IMR-90 (cell line): ENCODE data around the gene AP5B1. TPM values are rescaled to one million over a fixed set of nuclear protein-coding genes. Genes with fewer than 3 reads are reported as not detected.

ENCODE experiments used
- ATAC-seq: fragments of 200-7000 bp; cut with Tn5 transposase; 2 replicates; pipeline ENCODE4 v1.9.1; 2020; ENCODE audit warnings: low read depth, mild to moderate bottlenecking, moderate library complexity
- BruUV-seq: library from RNA; stranded (reverse); fragments of 400-500 nt; replicated peaks from 2 replicates; lab custom pipeline; 2021; lab: Mats Ljungman, UMichigan
- CTCF ChIA-PET: fragments of 300-600 bp; formaldehyde crosslinking; extraction: SDS; loops from one replicate; lab custom pipeline; 2021; ENCODE audit warnings: antibody characterized with exemption; lab: Yijun Ruan, JAX
- POLR2A ChIA-PET: fragments of 300-600 bp; sonication (Branson Sonifier 250); formaldehyde crosslinking; loops from one replicate; lab custom pipeline; 2022; ENCODE audit warnings: antibody characterized with exemption; ENCODE audit not compliant: unreplicated experiment; lab: Charles Lee
- DNase-seq: peaks from one replicate; pipeline ENCODE4 v3.0.0; 2013
- H2AFZ ChIP-seq: replicated peaks from 2 replicates; pipeline ENCODE3; 2013; ENCODE audit warnings: low read length, mild to moderate bottlenecking; ENCODE audit not compliant: poor library complexity
- H2AK5ac ChIP-seq: 2 replicates; pipeline ENCODE4 v1.6.1; 2013; ENCODE audit warnings: low read depth, low read length, inconsistent platforms
- H2AK9ac ChIP-seq: replicated peaks from 2 replicates; pipeline ENCODE3; 2013; ENCODE audit warnings: mild to moderate bottlenecking, low read depth, low read length, moderate library complexity; ENCODE audit not compliant: poor library complexity
- H2BK120ac ChIP-seq: 2 replicates; pipeline ENCODE4 v1.6.1; 2013; ENCODE audit warnings: low read depth, low read length, inconsistent platforms
- H2BK15ac ChIP-seq: 3 replicates; pipeline ENCODE4 v1.6.1; 2013; ENCODE audit warnings: low read depth, low read length, inconsistent platforms
- H2BK20ac ChIP-seq: 2 replicates; pipeline ENCODE4 v1.6.1; 2013; ENCODE audit warnings: low read depth, mild to moderate bottlenecking, inconsistent platforms, low read length, moderate library complexity
- H2BK5ac ChIP-seq: 2 replicates; pipeline ENCODE4 v1.6.1; 2013; ENCODE audit warnings: mild to moderate bottlenecking, low read depth, low read length, inconsistent platforms; ENCODE audit not compliant: poor library complexity, severe bottlenecking
- H3K14ac ChIP-seq: replicated peaks from 2 replicates; pipeline ENCODE4 v1.6.1; 2013; ENCODE audit warnings: low read depth, low read length, inconsistent platforms
- H3K18ac ChIP-seq: 2 replicates; pipeline ENCODE4 v1.6.1; 2013; ENCODE audit warnings: low read depth, low read length, control low read depth
- H3K23ac ChIP-seq: 2 replicates; pipeline ENCODE4 v1.6.1; 2013; ENCODE audit warnings: low read depth, low read length, inconsistent platforms
- H3K27ac ChIP-seq: 2 replicates; pipeline ENCODE4 v1.5.1; 2013; ENCODE audit warnings: mild to moderate bottlenecking, control low read depth, low read length; ENCODE audit not compliant: insufficient read depth
- H3K27me3 ChIP-seq: 2 replicates; pipeline ENCODE4 v1.6.1; 2013; ENCODE audit warnings: low read length; ENCODE audit not compliant: control insufficient read depth, insufficient read depth
- H3K36me3 ChIP-seq: 2 replicates; pipeline ENCODE4 v1.6.1; 2013; ENCODE audit warnings: low read length, mixed read lengths; ENCODE audit not compliant: control insufficient read depth, insufficient read depth
- H3K4ac ChIP-seq: 2 replicates; pipeline ENCODE4 v1.6.1; 2013; ENCODE audit warnings: low read depth, low read length, inconsistent platforms
- H3K4me1 ChIP-seq: 2 replicates; pipeline ENCODE4 v1.6.1; 2013; ENCODE audit warnings: low read length, mixed read lengths; ENCODE audit not compliant: control insufficient read depth, insufficient read depth
- H3K4me2 ChIP-seq: 2 replicates; pipeline ENCODE4 v1.6.1; 2013; ENCODE audit warnings: low read depth, mild to moderate bottlenecking, control low read depth, low read length, moderate library complexity
- H3K4me3 ChIP-seq: 2 replicates; pipeline ENCODE4 v1.5.1; 2013; ENCODE audit warnings: low read depth, mild to moderate bottlenecking, control low read depth, low read length, moderate library complexity; ENCODE audit not compliant: insufficient read depth
- H3K56ac ChIP-seq: 2 replicates; pipeline ENCODE4 v1.6.1; 2013; ENCODE audit warnings: low read length, inconsistent platforms; ENCODE audit not compliant: insufficient read depth; ENCODE audit errors: extremely low read depth
- H3K79me1 ChIP-seq, 2 experiments: 2 replicates each; pipeline ENCODE4 v1.6.1; 2013; ENCODE audit warnings: low read length in 2 of 2, inconsistent platforms in 1 of 2, low read depth in 1 of 2
- H3K9ac ChIP-seq: 2 replicates; pipeline ENCODE4 v1.6.1; 2013; ENCODE audit warnings: low read depth, low read length, control low read depth
- H3K9me1 ChIP-seq: 2 replicates; pipeline ENCODE4 v1.6.1; 2013; ENCODE audit warnings: low read length, inconsistent platforms; ENCODE audit not compliant: insufficient read depth
- H3K9me3 ChIP-seq: 2 replicates; pipeline ENCODE4 v1.6.1; 2013; ENCODE audit warnings: low read length; ENCODE audit not compliant: control insufficient read depth, insufficient read depth
- H4K20me1 ChIP-seq: 2 replicates; pipeline ENCODE4 v1.6.1; 2013; ENCODE audit warnings: low read length, inconsistent platforms; ENCODE audit not compliant: insufficient read depth
- H4K5ac ChIP-seq: 2 replicates; pipeline ENCODE4 v1.6.1; 2013; ENCODE audit warnings: mild to moderate bottlenecking, low read depth, low read length, control low read depth
- H4K8ac ChIP-seq, 2 experiments: 2 replicates each; pipeline ENCODE4 v1.6.1; 2013; ENCODE audit warnings: low read depth in 2 of 2, low read length in 2 of 2, control low read depth in 1 of 2, inconsistent platforms in 1 of 2
- H4K91ac ChIP-seq: 2 replicates; pipeline ENCODE4 v1.6.1; 2013; ENCODE audit warnings: low read depth, low read length, inconsistent platforms; ENCODE audit not compliant: insufficient read depth
- BHLHE40 ChIP-seq: fragments of 150-350 bp; IDR thresholded peaks from 2 replicates; pipeline ENCODE4 v1.6.1; 2016; ENCODE audit warnings: mild to moderate bottlenecking, low read depth, low read length
- CEBPB ChIP-seq: IDR thresholded peaks from 2 replicates; pipeline ENCODE4 v1.6.1; 2012; ENCODE audit warnings: low read depth, low read length, improper control_type of control experiment
- CHD1 ChIP-seq: IDR thresholded peaks from 2 replicates; pipeline ENCODE4 v1.6.1; 2012; ENCODE audit warnings: low read depth, low read length, improper control_type of control experiment
- FOS ChIP-seq: fragments of 150-350 bp; IDR thresholded peaks from 2 replicates; pipeline ENCODE4 v1.6.1; 2016; ENCODE audit warnings: low read depth, low read length
- MAFK ChIP-seq: IDR thresholded peaks from 2 replicates; pipeline ENCODE4 v1.6.1; 2012; ENCODE audit warnings: low read depth, low read length, improper control_type of control experiment
- MAZ ChIP-seq: IDR thresholded peaks from 2 replicates; pipeline ENCODE4 v1.6.1; 2012; ENCODE audit warnings: low read depth, mild to moderate bottlenecking, low read length, improper control_type of control experiment, moderate library complexity, borderline replicate concordance
- MXI1 ChIP-seq: IDR thresholded peaks from 2 replicates; pipeline ENCODE4 v1.6.1; 2012; ENCODE audit warnings: low read depth, mild to moderate bottlenecking, low read length, moderate library complexity, borderline replicate concordance
- NFE2L2 ChIP-seq: fragments of 150-350 bp; IDR thresholded peaks from 2 replicates; pipeline ENCODE4 v1.6.1; 2016; ENCODE audit warnings: low read depth, mild to moderate bottlenecking, low read length
- POLR2A ChIP-seq: IDR thresholded peaks from 2 replicates; pipeline ENCODE4 v1.6.1; 2012; ENCODE audit warnings: mild to moderate bottlenecking, low read depth, low read length
- RAD21 ChIP-seq: IDR thresholded peaks from 2 replicates; pipeline ENCODE4 v1.6.1; 2012; ENCODE audit warnings: low read length, improper control_type of control experiment
- RCOR1 ChIP-seq: IDR thresholded peaks from 2 replicates; pipeline ENCODE4 v1.6.1; 2012; ENCODE audit warnings: mild to moderate bottlenecking, low read length, improper control_type of control experiment; ENCODE audit not compliant: insufficient replicate concordance
- RFX5 ChIP-seq: IDR thresholded peaks from 2 replicates; pipeline ENCODE4 v1.8.0; 2012; ENCODE audit warnings: low read depth, mild to moderate bottlenecking, low read length, moderate library complexity
- SMC3 ChIP-seq: fragments of 150-350 bp; IDR thresholded peaks from 2 replicates; pipeline ENCODE4 v1.6.1; 2016; ENCODE audit warnings: low read depth, mild to moderate bottlenecking, antibody characterized with exemption, low read length, moderate library complexity
- WGBS, 2 experiments: methylation state at CpG; one replicate each; pipeline versions ENCODE4 v1.1.5 to v1.1.7; 2013; ENCODE audit warnings: missing lambda C conversion rate in 2 of 2; ENCODE audit not compliant: insufficient read length in 1 of 2; ENCODE audit errors: extremely low coverage in 2 of 2; 5-methylcytosine and 5-hydroxymethylcytosine counted together
- dilution Hi-C: fragments of 300-500 bp; cut with HindIII; formaldehyde crosslinking; loops from one replicate; pipeline ENCODE4 v1.14.3; 2018; ENCODE audit warnings: low sequenced_read_pairs; ENCODE audit not compliant: unreplicated experiment
- in situ Hi-C: fragments of 300-500 bp; cut with MboI; formaldehyde crosslinking; loops from 3 replicates; pipeline ENCODE4 v1.14.3; 2019; ENCODE audit warnings: low sequenced_read_pairs, inconsistent platforms, mixed read lengths
- intact Hi-C: fragments of 100-400 bp; cut with micrococcal nuclease; formaldehyde crosslinking; loops from 2 replicates; pipeline ENCODE4 v1.10.0; 2022
- polyA plus RNA-seq, 3 experiments: library from polyadenylated mRNA; depleted of rRNA; stranded (reverse); fragments of >200 nt; gene quantifications; 2 replicates each; pipeline ENCODE4 v1.2.3, GENCODE V29; 2012; ENCODE audit warnings: low replicate concordance in 1 of 3
- total RNA-seq: library from RNA; depleted of rRNA; stranded (reverse); fragments of >200 nt; gene quantifications from 2 replicates; pipeline ENCODE4 v1.2.3, GENCODE V29; 2012
- TF ChIP-seq, protein P1 (sequence below): fragments of 150-350 bp; IDR thresholded peaks from 2 replicates; pipeline ENCODE4 v1.6.1; 2017; ENCODE audit warnings: mild to moderate bottlenecking, antibody characterized with exemption, low read length, low read depth
- TF ChIP-seq, protein P2 (sequence below): conservative IDR thresholded peaks from 2 replicates; pipeline ENCODE4 v1.5.1; 2012; ENCODE audit warnings: mild to moderate bottlenecking, low read depth, low read length, improper control_type of control experiment
- TF ChIP-seq, protein P3 (sequence below): fragments of 150-350 bp; IDR thresholded peaks from 2 replicates; pipeline ENCODE4 v1.6.1; 2016; ENCODE audit warnings: low read depth, mild to moderate bottlenecking, low read length, moderate library complexity, borderline replicate concordance

Gene AP5B1
- total and polyA plus RNA-seq, 2 of the 4 experiments (the other 2 are of a cell fraction): 2.5 to 5.0 TPM

DNA sequence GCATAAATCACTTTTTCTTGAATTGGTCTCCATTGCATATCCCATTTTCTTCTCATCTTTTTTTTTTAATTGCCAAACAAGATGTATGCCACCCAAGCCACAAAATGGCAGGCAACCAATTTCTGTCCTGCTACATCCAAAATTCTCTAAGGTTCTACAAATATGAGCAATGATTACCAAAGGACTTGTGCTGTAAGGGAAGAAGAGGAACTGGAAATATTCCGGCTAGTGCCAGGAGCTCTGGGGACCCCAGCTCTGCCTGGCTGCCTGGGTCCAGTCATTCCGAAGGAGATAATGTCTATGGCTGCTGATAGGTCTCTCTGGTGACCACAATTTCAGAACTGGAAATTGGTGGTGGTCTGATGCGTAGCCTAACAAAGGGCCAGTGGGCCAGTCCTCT, 35.9 kb upstream of the AP5B1 start:
- Histone ChIP-seq H3K4me1 (no peaks in the 10 kb centered on the region), H2BK20ac (no peak overlapping the region), H4K8ac (no peak overlapping the region), H4K91ac (no peak overlapping the region), H2AK5ac (no peak overlapping the region), H3K14ac (no peak overlapping the region), H3K18ac (no peak overlapping the region), H3K9me1 (no peaks in the 10 kb centered on the region), H3K9me3 (no peaks in the 10 kb centered on the region), H3K36me3 (no peaks in the 10 kb centered on the region), H3K4me3 (no peak overlapping the region), H3K4ac (no peak overlapping the region), H4K5ac (no peak overlapping the region), H2BK120ac (no peak overlapping the region), H3K27ac (no peak overlapping the region), H2AFZ (no peak overlapping the region), H3K56ac (no peak overlapping the region), H2AK9ac (no peak overlapping the region), H4K20me1 (no peaks in the 10 kb centered on the region), H3K23ac (no peak overlapping the region), H3K4me2 (no peak overlapping the region), H2BK15ac (no peak overlapping the region), H2BK5ac (no peak overlapping the region), H3K27me3 (peaks cover 14% of the 10 kb centered on the region), H3K79me1 (no peaks in the 10 kb centered on the region; a peak in 1 of 4 replicates), H3K9ac (no peak overlapping the region)
- ChIA-PET POLR2A (no interaction called here), CTCF (interaction anchor here (0.6 to 3.0 kb wide), 4 partner anchors 29 to 105 kb away, joined by 3 to 23 read pairs (median 8); partner anchors contain the start of gene KAT5)
- BruUV-seq: no TSS peak
- in situ Hi-C loops (loop anchor here (5.0 kb wide), 1 partner anchor 104 kb away; the partner anchor contains the start of gene KAT5), dilution Hi-C loops (no loop called here), intact Hi-C loops (loop anchor here (1.0 to 5.0 kb wide), 2 partner anchors 49 to 110 kb away; no protein-coding TSS in a partner anchor)
- TF ChIP-seq FOS (no peak), MAZ (no peak), MXI1 (no peak), CEBPB (no peak), CHD1 (no peak), RFX5 (no peak), NFE2L2 (no peak), SMC3 (no peak), BHLHE40 (no peak), RCOR1 (no peak), MAFK (no peak), POLR2A (no peak), RAD21 (no peak)
- TF ChIP-seq, protein P1, sequence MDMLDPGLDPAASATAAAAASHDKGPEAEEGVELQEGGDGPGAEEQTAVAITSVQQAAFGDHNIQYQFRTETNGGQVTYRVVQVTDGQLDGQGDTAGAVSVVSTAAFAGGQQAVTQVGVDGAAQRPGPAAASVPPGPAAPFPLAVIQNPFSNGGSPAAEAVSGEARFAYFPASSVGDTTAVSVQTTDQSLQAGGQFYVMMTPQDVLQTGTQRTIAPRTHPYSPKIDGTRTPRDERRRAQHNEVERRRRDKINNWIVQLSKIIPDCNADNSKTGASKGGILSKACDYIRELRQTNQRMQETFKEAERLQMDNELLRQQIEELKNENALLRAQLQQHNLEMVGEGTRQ: no peak
- TF ChIP-seq, protein P2, sequence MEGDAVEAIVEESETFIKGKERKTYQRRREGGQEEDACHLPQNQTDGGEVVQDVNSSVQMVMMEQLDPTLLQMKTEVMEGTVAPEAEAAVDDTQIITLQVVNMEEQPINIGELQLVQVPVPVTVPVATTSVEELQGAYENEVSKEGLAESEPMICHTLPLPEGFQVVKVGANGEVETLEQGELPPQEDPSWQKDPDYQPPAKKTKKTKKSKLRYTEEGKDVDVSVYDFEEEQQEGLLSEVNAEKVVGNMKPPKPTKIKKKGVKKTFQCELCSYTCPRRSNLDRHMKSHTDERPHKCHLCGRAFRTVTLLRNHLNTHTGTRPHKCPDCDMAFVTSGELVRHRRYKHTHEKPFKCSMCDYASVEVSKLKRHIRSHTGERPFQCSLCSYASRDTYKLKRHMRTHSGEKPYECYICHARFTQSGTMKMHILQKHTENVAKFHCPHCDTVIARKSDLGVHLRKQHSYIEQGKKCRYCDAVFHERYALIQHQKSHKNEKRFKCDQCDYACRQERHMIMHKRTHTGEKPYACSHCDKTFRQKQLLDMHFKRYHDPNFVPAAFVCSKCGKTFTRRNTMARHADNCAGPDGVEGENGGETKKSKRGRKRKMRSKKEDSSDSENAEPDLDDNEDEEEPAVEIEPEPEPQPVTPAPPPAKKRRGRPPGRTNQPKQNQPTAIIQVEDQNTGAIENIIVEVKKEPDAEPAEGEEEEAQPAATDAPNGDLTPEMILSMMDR: no peak
- TF ChIP-seq, protein P3, sequence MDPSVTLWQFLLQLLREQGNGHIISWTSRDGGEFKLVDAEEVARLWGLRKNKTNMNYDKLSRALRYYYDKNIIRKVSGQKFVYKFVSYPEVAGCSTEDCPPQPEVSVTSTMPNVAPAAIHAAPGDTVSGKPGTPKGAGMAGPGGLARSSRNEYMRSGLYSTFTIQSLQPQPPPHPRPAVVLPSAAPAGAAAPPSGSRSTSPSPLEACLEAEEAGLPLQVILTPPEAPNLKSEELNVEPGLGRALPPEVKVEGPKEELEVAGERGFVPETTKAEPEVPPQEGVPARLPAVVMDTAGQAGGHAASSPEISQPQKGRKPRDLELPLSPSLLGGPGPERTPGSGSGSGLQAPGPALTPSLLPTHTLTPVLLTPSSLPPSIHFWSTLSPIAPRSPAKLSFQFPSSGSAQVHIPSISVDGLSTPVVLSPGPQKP: no peak
- ATAC-seq: no peak
- no peak for DNase-seq
- no CpG with 5 or more reads among the region's 3 CpGs for WGBS, 2 experiments
